Measurements from ENCODE around the gene PSMB1. TPM values are rescaled to one million over a fixed set of nuclear protein-coding genes. Genes with fewer than 3 reads are reported as not detected.

Gene PSMB1
- total and polyA plus RNA-seq, 2 donors (not counting 3 experiments of a cell fraction or from before 2014, with no cell fraction given) = 198 to 560 TPM

DNA sequence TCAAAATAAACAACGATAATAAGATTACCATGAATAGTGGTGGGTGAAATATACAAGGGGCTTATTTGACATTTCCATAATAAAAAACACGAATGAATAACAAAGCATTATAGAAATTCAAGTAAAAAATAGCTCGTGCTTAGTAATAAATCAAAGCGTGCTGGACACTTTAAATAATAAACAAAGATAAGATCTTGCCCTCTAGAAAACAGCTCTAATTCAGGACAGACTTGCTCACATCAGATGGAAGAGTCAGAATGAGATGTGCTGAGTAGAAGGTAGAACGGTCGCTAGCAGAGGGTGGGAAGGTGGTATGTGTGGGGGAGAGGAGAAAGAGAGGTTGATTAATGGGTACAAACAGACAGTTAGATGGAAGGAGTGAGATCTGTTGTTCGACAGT, 27.3 kb downstream of the PSMB1 start:
- intact Hi-C loops (cut with micrococcal nuclease) (no loop called here), dilution Hi-C loops (cut with MboI; ENCODE audit: extremely low pct_ligation_motif_present, low sequenced_read_pairs) (no loop called here)
- Histone ChIP-seq H4K20me1 (replicated peaks; ENCODE audit: control insufficient read depth, extremely low read depth, insufficient read depth, low read length) (no peaks in the 10 kb centered on the region), H3K4me1 (ENCODE audit: control insufficient read depth, extremely low read depth, insufficient read depth, low read length) (peaks cover 5% of the 10 kb centered on the region), H3K9me3 (replicated peaks; ENCODE audit: control insufficient read depth, insufficient read depth, low read length) (no peaks in the 10 kb centered on the region), H3K27me3 (ENCODE audit: control insufficient read depth in 2 of 2, insufficient read depth in 2 of 2, low read length in 2 of 2) (no peaks in the 10 kb centered on the region), H3K4me3 (replicated peaks in 1 of 3; ENCODE audit: insufficient read depth in 1 of 3, low read depth in 1 of 3, low read length in 3 of 3) (no peak overlapping the region), H3K27ac (ENCODE audit: insufficient read depth, low read depth, low read length) (no peak overlapping the region), H3K9ac (replicated peaks; ENCODE audit: extremely low read depth, insufficient read depth, low read length) (no peak overlapping the region), H3K79me2 (ENCODE audit: control insufficient read depth, insufficient read depth, low read length) (no peaks in the 10 kb centered on the region), H2AFZ (ENCODE audit: low read depth, low read length) (no peak overlapping the region), H3K36me3 (ENCODE audit: control insufficient read depth in 2 of 2, extremely low read depth in 1 of 2, insufficient read depth in 2 of 2, low read length in 2 of 2) (no peaks in the 10 kb centered on the region), H3K4me2 (ENCODE audit: insufficient read depth, low read length) (no peak overlapping the region), H3K9me1 (replicated peaks; ENCODE audit: control insufficient read depth, extremely low read depth, insufficient read depth, low read length) (no peaks in the 10 kb centered on the region)
- ChIA-PET POLR2A (no interaction called here), CTCF (interaction anchor here (1.2 to 1.3 kb wide), 3 partner anchors 9 to 736 kb away, joined by 3 to 8 read pairs (median 4); no protein-coding TSS in a partner anchor)
- no TSS peak for BruUV-seq (replicated peaks)
- TF ChIP-seq, protein P1, sequence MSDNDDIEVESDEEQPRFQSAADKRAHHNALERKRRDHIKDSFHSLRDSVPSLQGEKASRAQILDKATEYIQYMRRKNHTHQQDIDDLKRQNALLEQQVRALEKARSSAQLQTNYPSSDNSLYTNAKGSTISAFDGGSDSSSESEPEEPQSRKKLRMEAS (IDR thresholded peaks at IDR 0.05; ENCODE audit: insufficient read depth, insufficient read length) = no peak
- TF ChIP-seq, protein P2, sequence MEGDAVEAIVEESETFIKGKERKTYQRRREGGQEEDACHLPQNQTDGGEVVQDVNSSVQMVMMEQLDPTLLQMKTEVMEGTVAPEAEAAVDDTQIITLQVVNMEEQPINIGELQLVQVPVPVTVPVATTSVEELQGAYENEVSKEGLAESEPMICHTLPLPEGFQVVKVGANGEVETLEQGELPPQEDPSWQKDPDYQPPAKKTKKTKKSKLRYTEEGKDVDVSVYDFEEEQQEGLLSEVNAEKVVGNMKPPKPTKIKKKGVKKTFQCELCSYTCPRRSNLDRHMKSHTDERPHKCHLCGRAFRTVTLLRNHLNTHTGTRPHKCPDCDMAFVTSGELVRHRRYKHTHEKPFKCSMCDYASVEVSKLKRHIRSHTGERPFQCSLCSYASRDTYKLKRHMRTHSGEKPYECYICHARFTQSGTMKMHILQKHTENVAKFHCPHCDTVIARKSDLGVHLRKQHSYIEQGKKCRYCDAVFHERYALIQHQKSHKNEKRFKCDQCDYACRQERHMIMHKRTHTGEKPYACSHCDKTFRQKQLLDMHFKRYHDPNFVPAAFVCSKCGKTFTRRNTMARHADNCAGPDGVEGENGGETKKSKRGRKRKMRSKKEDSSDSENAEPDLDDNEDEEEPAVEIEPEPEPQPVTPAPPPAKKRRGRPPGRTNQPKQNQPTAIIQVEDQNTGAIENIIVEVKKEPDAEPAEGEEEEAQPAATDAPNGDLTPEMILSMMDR (IDR thresholded peaks at IDR 0.05; ENCODE audit: extremely low read depth in 1 of 2, insufficient read depth in 1 of 2, low read depth in 1 of 2, low read length in 2 of 2) = no peak
- DNase-seq (ENCODE audit: low read depth, low spot score) = no peak
- FAIRE-seq = no peak

DNA sequence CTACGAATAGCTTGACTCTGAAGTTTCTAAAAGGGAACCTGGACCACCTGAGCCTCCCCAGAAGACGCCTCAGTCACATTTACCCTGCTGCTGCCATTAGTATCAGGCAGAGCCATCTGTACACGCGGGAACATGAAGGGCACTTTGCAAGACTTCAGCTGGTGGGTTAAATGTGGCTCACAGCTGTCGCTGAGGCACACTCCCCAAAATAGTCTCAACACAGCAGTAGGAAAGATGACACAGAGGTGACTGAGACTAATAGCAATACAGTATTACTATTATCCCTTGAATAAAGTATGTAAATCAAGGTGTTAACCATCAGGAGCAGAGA, 29.0 kb downstream of the PSMB1 start:
- TF ChIP-seq JUN (IDR thresholded peaks at IDR 0.05; ENCODE audit: borderline replicate concordance, insufficient read depth, insufficient read length, low read depth) (no peak), MYC (IDR thresholded peaks at IDR 0.05; ENCODE audit: low read depth, low read length) (no peak), FOS (IDR thresholded peaks at IDR 0.05; ENCODE audit: borderline replicate concordance, insufficient read depth, low read length) (no peak), POLR2AphosphoS5 (IDR thresholded peaks at IDR 0.05; ENCODE audit: insufficient read depth, low read depth, low read length) (no peak), EZH2 (IDR thresholded peaks at IDR 0.05; ENCODE audit: borderline replicate concordance, low read depth, low read length, severe bottlenecking) (no peak), GATA2 (IDR thresholded peaks at IDR 0.05; ENCODE audit: insufficient read depth, insufficient read length, low read depth, low read length) (no peak), POLR2A (IDR thresholded peaks at IDR 0.05; ENCODE audit: low read depth, low read length) (no peak)
- TF ChIP-seq, protein P2 (IDR thresholded peaks at IDR 0.05; ENCODE audit: extremely low read depth in 1 of 2, insufficient read depth in 1 of 2, low read depth in 1 of 2, low read length in 2 of 2) = no peak
- TF ChIP-seq, protein P1 (IDR thresholded peaks at IDR 0.05; ENCODE audit: insufficient read depth, insufficient read length) = no peak
- intact Hi-C loops (cut with micrococcal nuclease) (no loop called here), dilution Hi-C loops (cut with MboI; ENCODE audit: extremely low pct_ligation_motif_present, low sequenced_read_pairs) (no loop called here)
- H3K36me3 ChIP-seq (ENCODE audit: control insufficient read depth in 2 of 2, extremely low read depth in 1 of 2, insufficient read depth in 2 of 2, low read length in 2 of 2) = no peaks in the 10 kb centered on the region
- no peaks in the 10 kb centered on the region for H4K20me1 ChIP-seq (replicated peaks; ENCODE audit: control insufficient read depth, extremely low read depth, insufficient read depth, low read length)
- no peaks in the 10 kb centered on the region for H3K9me3 ChIP-seq (replicated peaks; ENCODE audit: control insufficient read depth, insufficient read depth, low read length)
- CTCF ChIA-PET = interaction anchor here (2.8 to 3.0 kb wide), 2 partner anchors 693 to 734 kb away, joined by 17 to 20 read pairs; no protein-coding TSS in a partner anchor
- H3K9me1 ChIP-seq (replicated peaks; ENCODE audit: control insufficient read depth, extremely low read depth, insufficient read depth, low read length) = no peaks in the 10 kb centered on the region
- H3K27me3 ChIP-seq (ENCODE audit: control insufficient read depth in 2 of 2, insufficient read depth in 2 of 2, low read length in 2 of 2) = peaks cover 0 to 5% of the 10 kb centered on the region in 2 experiments
- no peak overlapping the region for H3K27ac ChIP-seq (ENCODE audit: insufficient read depth, low read depth, low read length)
- no peak overlapping the region for H2AFZ ChIP-seq (ENCODE audit: low read depth, low read length)
- BruUV-seq (replicated peaks) = no TSS peak
- H3K4me3 ChIP-seq (replicated peaks in 1 of 3; ENCODE audit: insufficient read depth in 1 of 3, low read depth in 1 of 3, low read length in 3 of 3) = no peak overlapping the region
- FAIRE-seq (no peak), DNase-seq (ENCODE audit: low read depth, low spot score) (no peak)
- H3K79me2 ChIP-seq (ENCODE audit: control insufficient read depth, insufficient read depth, low read length) = no peaks in the 10 kb centered on the region
- H3K4me2 ChIP-seq (ENCODE audit: insufficient read depth, low read length) = no peak overlapping the region
- POLR2A ChIA-PET = no interaction called here
- no peak overlapping the region for H3K9ac ChIP-seq (replicated peaks; ENCODE audit: extremely low read depth, insufficient read depth, low read length)
- H3K4me1 ChIP-seq (ENCODE audit: control insufficient read depth, extremely low read depth, insufficient read depth, low read length) = peaks cover 5% of the 10 kb centered on the region
